ENCODE results near the gene PRICKLE3. TPM values are rescaled to one million over a fixed set of nuclear protein-coding genes. Genes with fewer than 3 reads are reported as not detected.

The PRICKLE3 gene
- polyA plus RNA-seq, 3 donors, result 4.4 to 22.3 (median 5.4) TPM

DNA sequence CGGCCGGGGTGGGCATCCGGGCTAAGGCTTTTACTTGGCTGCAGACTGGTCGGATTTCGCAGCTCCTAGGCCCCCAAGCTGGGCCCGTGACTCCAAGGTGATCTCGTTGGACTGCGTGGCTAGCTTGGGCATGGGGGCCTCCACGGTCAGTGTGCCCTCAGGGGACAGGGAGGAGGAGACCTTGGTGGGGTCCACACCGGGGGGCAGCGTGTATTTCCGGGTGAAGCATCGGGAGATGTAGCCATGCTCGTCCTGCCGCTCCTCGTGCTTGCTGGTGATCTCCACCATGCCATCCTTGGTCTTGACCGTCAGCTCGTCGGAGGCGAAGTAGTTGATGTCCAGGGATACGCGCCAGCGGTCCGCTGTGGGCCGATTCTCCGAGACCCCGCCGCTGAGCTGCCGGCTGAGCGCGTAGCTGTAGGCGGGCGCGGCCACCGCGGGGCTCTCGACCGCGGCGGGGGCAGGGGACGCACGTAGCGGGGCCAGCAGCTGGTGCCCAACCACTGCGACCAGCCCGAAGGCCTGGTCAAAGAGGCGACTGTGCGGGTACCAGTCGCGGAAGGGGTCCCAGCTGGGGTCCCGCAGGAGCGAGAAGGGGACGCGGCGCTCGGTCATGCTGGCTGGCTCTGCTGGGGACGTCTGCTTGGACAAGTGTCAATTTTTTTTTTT lies 47.8 kb upstream of the PRICKLE3 start:
- TF ChIP-seq, protein P1, sequence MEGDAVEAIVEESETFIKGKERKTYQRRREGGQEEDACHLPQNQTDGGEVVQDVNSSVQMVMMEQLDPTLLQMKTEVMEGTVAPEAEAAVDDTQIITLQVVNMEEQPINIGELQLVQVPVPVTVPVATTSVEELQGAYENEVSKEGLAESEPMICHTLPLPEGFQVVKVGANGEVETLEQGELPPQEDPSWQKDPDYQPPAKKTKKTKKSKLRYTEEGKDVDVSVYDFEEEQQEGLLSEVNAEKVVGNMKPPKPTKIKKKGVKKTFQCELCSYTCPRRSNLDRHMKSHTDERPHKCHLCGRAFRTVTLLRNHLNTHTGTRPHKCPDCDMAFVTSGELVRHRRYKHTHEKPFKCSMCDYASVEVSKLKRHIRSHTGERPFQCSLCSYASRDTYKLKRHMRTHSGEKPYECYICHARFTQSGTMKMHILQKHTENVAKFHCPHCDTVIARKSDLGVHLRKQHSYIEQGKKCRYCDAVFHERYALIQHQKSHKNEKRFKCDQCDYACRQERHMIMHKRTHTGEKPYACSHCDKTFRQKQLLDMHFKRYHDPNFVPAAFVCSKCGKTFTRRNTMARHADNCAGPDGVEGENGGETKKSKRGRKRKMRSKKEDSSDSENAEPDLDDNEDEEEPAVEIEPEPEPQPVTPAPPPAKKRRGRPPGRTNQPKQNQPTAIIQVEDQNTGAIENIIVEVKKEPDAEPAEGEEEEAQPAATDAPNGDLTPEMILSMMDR (IDR thresholded peaks at IDR 0.05), result no peak
- Mint-ChIP-seq H3K4me3 (no peak overlapping the region), H3K9me3 (peaks cover 0 to 22% (median 8%) of the 10 kb centered on the region in 7 donors), H3K36me3 (peaks cover 0 to 2% of the 10 kb centered on the region in 2 donors), H3K27me3 (ENCODE audit: low read depth in 3 of 3) (peaks cover 0 to 3% (median 2%) of the 10 kb centered on the region in 3 donors), H3K27ac (no peak overlapping the region), H3K4me1 (peaks cover 38% of the 10 kb centered on the region)
- no peaks in the 10 kb centered on the region for H4K20me1 ChIP-seq (ENCODE audit: insufficient read depth, low read length)
- H3K4me1 ChIP-seq (ENCODE audit: control insufficient read depth in 1 of 2, insufficient read depth in 2 of 2, low read length in 2 of 2), result peaks cover 46 to 51% of the 10 kb centered on the region in 2 donors
- no peaks in the 10 kb centered on the region for H3K36me3 ChIP-seq (replicated peaks in 1 of 2; ENCODE audit: control insufficient read depth in 1 of 2, insufficient read depth in 2 of 2, low read length in 2 of 2)
- H3K4me2 ChIP-seq (replicated peaks; ENCODE audit: extremely low read depth, low read length, poor library complexity, severe bottlenecking), result no peak overlapping the region
- no peak overlapping the region for H3K27ac ChIP-seq (ENCODE audit: low read depth in 1 of 2, low read length in 2 of 2)
- H3K27me3 ChIP-seq (ENCODE audit: control insufficient read depth in 2 of 2, insufficient read depth in 2 of 2, low read length in 2 of 2), result no peaks in the 10 kb centered on the region
- no peak overlapping the region for H2AFZ ChIP-seq (ENCODE audit: insufficient read depth, low read depth, low read length, poor library complexity, severe bottlenecking)
- DNase-seq, result no peak
- H3K79me2 ChIP-seq (ENCODE audit: insufficient read depth, low read length), result peaks cover 28% of the 10 kb centered on the region
- no peaks in the 10 kb centered on the region for H3K9me3 ChIP-seq (replicated peaks in 1 of 2; ENCODE audit: control insufficient read depth in 1 of 2, insufficient read depth in 1 of 2, low read length in 2 of 2)
- no peak overlapping the region for H3K9ac ChIP-seq (ENCODE audit: insufficient read depth, low read length, poor library complexity, severe bottlenecking)
- WGBS (ENCODE audit: insufficient coverage), result 79% methylated on average over 49 of the region's 56 CpGs
- H3K4me3 ChIP-seq (replicated peaks in 1 of 3; ENCODE audit: low read depth in 2 of 3, low read length in 3 of 3), result no peak overlapping the region
- intact Hi-C loops (cut with micrococcal nuclease), result no loop called here

DNA sequence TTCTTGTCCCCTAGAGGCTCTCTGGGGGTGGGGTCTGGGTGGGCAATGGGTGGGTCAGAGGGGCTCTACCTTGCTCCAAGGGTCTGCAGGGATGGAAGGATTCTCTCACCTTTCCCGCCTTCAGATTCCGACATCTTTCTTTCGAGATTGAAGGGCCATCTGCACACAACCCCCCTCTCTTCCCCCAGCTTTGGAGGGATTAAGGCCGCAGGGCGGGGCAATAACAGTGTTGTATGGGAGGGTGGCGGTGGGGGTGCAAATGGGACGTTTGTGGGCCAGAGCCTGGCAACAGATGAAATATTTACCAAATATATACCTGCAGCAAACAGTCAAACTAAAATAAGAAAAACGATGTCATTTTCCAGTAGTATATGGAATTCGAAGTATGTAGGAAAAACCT lies 47.0 kb upstream of the PRICKLE3 start, which contains the start of gene CACNA1F:
TSS of gene CACNA1F (minus strand) at position 165 of the 400 bp plus-strand sequence. CDS start at position 134, 31 bp downstream.
- no CpG with 5 or more reads among the region's 9 CpGs for WGBS (ENCODE audit: insufficient coverage)
- H3K27ac Mint-ChIP-seq, result no peak within 1 kb of the TSS
- peaks cover 20% of the 10 kb centered on the region for H3K79me2 ChIP-seq (ENCODE audit: insufficient read depth, low read length)

More for the DNA sequence above, 47.0 kb upstream of the PRICKLE3 start, which contains the start of gene CACNA1F:
- H3K9me3 ChIP-seq (replicated peaks in 1 of 2; ENCODE audit: control insufficient read depth in 1 of 2, insufficient read depth in 1 of 2, low read length in 2 of 2), result no peaks in the 10 kb centered on the region
- TF ChIP-seq, protein P1 (IDR thresholded peaks at IDR 0.05), result no peak
- H3K4me2 ChIP-seq (replicated peaks; ENCODE audit: extremely low read depth, low read length, poor library complexity, severe bottlenecking), result no peak within 1 kb of the TSS
- H3K36me3 ChIP-seq (replicated peaks in 1 of 2; ENCODE audit: control insufficient read depth in 1 of 2, insufficient read depth in 2 of 2, low read length in 2 of 2), result no peaks in the 10 kb centered on the region
- no peak for DNase-seq
- H4K20me1 ChIP-seq (ENCODE audit: insufficient read depth, low read length), result no peaks in the 10 kb centered on the region
- no peak within 1 kb of the TSS for H2AFZ ChIP-seq (ENCODE audit: insufficient read depth, low read depth, low read length, poor library complexity, severe bottlenecking)
- H3K9ac ChIP-seq (ENCODE audit: insufficient read depth, low read length, poor library complexity, severe bottlenecking), result no peak within 1 kb of the TSS
- no peak within 1 kb of the TSS for H3K4me3 ChIP-seq (replicated peaks in 1 of 3; ENCODE audit: low read depth in 2 of 3, low read length in 3 of 3)
- intact Hi-C loops (cut with micrococcal nuclease), result no loop called here
- H3K36me3 Mint-ChIP-seq, result no peaks in the 10 kb centered on the region
- peaks cover 33% of the 10 kb centered on the region for H3K4me1 Mint-ChIP-seq
- peaks cover 38 to 43% of the 10 kb centered on the region in 2 donors for H3K4me1 ChIP-seq (ENCODE audit: control insufficient read depth in 1 of 2, insufficient read depth in 2 of 2, low read length in 2 of 2)
- peaks cover 0 to 5% (median 2%) of the 10 kb centered on the region in 3 donors for H3K27me3 Mint-ChIP-seq (ENCODE audit: low read depth in 3 of 3)
- no peak within 1 kb of the TSS for H3K4me3 Mint-ChIP-seq
- no peak within 1 kb of the TSS for H3K27ac ChIP-seq (ENCODE audit: low read depth in 1 of 2, low read length in 2 of 2)
- H3K27me3 ChIP-seq (ENCODE audit: control insufficient read depth in 2 of 2, insufficient read depth in 2 of 2, low read length in 2 of 2), result no peaks in the 10 kb centered on the region
- H3K9me3 Mint-ChIP-seq, result peaks cover 0 to 26% (median 8%) of the 10 kb centered on the region in 7 donors
